SK-N-MC (cell line): ENCODE measurements around the gene TSHZ3.

ENCODE experiments used
- EZH2 ChIP-seq: fragments of 200-600 bp; sonication (generic); IDR thresholded peaks from one replicate; pipeline ENCODE4 v1.6.1; 2017; ENCODE audit warnings: antibody characterized with exemption
- FOXP2 ChIP-seq: optimal IDR thresholded peaks from 2 replicates; pipeline ENCODE3; 2011; ENCODE audit warnings: mild to moderate bottlenecking, moderate library complexity; ENCODE audit not compliant: insufficient read depth; ENCODE audit errors: extremely low read length, control extremely low read depth
- POLR2AphosphoS5 ChIP-seq: IDR thresholded peaks from 2 replicates; pipeline ENCODE4 v1.6.1; 2012; ENCODE audit warnings: mild to moderate bottlenecking, low read depth, low read length, borderline replicate concordance

GRCh38 chr19:31253526-31254179, 95.6 kb downstream of the TSHZ3 start:
- TF ChIP-seq EZH2 = no peak
- no peak for TF ChIP-seq POLR2AphosphoS5
- TF ChIP-seq FOXP2 = no peak
